NCI-H2227 (cell line): ENCODE measurements around the gene VEZT.
"Not testable (repeated sequence)": the region's sequence is repeated elsewhere in the genome, so short reads cannot be mapped to it uniquely, and the experiment has no call there.

ENCODE experiments used
- DNase-seq: peaks from one replicate; lab custom pipeline; 2025; ENCODE audit not compliant: unreplicated experiment; lab: John Stamatoyannopoulos, UW

Gene VEZT

DNA sequence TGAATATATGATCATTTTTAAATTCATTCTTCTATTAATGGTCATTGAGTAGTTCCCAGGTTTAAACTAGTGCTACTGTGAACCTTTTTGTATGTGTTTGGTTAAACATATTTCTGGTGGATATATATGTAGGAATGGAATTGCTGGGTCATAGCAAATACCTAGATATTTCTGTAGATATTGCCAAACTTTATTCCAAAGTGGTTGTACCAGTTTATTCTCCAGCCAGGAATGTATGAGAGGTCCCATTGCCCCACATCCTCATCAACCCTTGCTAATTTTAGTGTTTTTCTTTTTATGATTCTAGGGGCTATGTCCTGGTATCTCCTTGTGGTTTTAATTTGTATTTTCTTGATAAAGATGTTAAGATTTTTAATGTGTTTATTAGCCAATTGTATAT is 3.1 kb downstream of the VEZT start:
- no peak for DNase-seq

DNA sequence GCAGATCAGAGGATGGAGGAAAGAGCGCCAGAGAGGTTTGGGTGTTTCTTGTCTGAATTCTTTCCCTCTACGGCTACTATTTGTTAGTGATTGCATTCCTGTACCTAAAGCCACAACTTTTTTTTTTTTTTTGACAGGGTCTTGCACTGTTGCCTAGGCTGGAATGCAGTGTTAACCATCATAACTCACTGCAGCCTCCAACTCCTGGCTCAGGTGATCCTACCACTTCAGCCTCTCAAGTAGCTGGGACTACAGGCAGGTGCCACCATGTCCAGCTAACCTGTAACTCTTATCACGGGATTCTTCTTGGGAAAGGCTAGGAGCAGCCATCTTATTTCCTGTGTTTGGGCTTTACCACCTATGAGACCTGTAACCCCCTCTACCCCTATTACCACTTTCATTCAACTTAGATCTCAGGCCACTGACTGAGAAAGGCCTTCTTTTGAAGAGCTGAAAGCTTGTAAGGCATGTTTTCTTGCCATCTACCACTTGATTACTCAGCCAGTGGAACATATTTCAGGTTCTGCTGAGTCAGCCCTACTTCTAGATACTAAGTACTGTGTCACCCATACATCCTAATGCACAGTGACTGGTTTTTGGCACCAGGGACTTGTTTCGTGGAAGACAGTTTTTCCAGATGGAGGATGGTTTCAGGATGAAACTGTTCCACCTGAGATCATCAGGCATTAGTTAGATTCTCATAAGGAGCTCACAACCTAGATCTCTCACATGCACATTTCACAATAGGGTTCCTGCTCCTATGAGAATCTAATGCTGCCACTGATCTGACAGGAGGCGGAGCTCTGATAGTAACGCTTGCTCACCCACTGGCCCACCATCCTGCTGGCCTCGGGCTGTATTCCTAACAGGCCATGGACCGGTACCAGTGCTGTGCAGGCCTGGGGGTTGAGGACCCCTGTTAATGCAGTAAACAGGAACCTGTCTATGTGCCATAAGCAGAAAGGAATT is 6.9 kb downstream of the VEZT start:
- no peak for DNase-seq

DNA sequence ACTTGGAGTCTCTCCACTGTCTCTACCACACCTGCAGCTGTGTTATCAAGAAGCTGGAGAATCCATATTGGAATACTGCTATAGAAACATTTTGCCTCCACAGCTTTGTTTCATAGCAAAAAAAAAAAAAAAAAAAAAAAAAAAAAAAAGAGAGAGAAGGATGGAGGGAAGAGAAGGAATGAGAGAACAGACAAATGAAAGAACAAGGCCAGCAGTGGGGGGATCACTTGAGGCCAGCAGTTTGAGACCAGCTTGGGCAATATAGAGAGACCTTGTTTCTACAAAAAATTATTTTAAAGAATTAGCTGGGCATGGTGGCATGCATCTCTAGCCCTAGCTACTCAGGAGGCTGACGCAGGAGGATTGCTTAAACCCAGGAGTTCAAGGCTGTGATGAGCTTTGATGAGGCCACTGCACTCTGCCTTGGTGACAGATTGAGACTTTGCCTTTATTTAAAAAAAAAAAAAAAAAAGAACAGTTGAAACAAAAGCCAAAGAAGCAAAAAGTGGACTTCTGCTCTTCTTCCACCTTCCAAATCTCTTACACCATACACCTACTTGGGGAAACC is 8.1 kb downstream of the VEZT start:
- DNase-seq, result no peak

DNA sequence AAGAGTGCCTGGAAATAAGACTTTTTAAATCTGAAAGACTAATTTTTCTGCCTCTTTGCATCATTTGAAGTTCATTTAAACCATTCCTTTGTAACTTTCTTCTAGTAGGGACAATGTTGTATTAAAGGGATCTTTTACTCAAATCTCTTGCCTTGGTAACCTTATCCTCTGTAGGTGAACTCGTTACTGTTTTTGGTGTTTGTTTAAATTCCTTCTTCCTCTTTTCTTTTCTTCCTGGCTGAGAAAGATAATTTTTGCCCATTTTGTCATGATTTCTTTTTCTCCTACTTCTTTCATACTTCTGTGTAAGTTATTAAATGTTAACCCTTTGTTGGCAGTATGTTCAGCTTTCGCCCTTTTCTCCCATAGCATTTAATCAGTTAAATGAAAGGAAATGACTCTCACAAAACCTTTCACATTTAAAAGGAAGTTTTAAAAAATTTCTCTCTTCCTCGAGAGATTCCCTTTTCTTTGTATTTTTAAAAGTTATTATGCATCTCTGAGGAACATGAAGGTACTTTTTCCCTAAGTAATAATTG is 10.3 kb downstream of the VEZT start:
- no peak for DNase-seq

DNA sequence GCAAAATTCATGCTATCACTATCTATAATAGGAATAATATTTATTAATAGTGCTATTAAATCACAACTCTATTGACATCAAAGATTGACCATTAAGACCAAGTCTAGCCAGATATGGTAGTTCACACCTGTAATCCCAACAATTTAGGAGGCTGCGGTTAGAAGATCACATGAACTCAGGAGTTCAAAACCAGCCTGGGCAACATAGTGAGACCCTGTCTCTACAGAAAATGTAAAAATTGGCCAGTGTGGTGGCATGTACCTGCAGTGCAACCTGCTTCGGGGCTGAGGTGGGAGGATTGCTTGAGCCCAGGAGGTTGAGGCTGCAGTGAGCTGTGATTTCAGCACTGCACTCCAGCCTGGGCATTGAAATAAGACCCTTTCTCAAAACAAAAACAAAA is 11.0 kb downstream of the VEZT start:
- DNase-seq, result no peak

DNA sequence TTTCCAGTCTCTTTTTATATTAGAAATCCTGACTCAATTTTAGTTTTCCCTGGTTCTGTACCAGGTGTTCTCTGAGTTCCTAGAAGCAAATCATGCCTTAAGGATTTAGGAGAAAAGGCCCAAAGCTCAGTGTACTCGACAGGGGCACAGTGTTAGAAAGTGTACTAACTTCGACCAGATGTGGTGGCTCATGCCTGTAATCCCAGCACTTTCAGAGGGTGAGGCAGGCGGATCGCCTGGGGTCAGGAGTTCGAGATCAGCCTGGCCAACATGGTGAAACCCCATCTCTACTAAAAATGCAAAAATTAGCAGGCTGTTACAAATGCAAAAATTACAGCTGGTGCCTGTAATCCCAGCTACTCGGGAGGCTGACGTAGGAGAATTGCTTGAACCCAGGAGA is 12.0 kb downstream of the VEZT start:
- no peak for DNase-seq

DNA sequence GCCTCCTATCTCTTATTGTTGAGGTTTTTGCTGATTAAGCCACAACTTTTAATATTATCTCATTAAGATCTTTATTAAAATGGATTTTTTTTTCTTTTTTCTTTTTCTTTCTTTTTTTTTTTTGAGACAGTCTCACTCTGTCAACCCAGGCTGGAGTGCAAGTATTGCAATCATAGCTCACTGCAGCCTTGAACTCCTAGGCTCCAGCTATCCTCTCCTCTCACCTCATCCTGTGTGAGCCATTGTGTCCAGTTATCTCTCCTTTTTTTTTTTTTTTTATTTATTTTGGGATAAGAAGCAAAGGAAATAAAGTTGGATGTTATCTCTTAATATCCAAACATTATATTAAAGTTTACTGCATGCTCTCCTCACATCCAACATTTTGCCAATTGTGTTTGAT is 12.7 kb downstream of the VEZT start:
- DNase-seq, result no peak

DNA sequence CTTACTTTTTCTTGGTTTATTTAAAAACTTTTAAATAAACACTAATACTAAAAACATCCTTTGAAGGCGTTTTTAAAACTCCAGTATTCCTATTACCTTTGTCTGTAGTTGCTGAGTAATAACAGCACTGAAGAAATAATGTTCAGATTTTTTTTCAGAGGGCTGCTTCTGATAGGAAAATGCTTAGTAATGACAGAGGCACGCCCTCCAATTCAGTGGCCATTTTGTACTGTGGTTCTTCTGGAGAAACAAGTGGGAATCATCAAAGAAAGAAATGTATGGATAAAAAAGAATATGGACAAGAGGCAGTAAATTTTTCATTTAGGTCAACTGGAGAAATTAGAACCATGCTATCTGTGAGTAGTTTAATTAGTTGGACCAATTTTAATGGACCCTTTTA is 13.6 kb downstream of the VEZT start:
- DNase-seq, result peak; percentile 44

DNA sequence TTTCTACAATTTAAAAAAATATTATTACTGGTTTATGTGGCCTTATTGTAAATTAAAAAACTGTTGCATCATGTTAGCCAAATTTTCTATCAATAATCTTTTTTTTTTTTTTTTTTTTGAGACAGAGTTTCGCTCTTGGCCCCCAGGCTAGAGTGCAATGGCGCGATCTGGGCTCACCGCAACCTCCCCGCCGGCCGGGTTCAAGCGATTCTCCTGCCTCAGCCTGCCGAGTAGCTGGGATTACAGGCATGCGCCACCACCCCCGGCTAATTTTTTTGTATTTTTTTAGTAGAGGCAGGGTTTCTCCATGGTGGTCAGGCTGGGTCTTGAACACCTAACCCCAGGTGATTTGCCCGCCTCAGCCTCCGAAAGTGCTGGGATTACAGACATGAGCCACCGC is 16.6 kb downstream of the VEZT start:
- DNase-seq, result not testable (repeated sequence)

DNA sequence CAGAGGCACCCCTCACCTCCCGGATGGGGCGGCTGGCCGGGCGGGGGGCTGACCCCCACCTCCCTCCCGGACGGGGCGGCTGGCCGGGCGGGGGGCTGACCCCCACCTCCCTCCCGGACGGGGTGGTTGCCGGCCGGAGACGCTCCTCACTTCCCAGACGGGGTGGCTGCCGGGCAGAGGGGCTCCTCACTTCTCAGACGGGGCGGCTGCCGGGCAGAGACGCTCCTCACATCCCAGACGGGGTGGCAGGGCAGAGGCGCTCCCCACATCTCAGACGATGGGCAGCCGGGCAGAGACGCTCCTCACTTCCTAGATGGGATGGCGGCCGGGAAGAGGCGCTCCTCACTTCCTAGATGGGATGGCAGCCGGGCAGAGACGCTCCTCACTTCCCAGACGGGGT is 18.0 kb downstream of the VEZT start:
- DNase-seq, result not testable (repeated sequence)

DNA sequence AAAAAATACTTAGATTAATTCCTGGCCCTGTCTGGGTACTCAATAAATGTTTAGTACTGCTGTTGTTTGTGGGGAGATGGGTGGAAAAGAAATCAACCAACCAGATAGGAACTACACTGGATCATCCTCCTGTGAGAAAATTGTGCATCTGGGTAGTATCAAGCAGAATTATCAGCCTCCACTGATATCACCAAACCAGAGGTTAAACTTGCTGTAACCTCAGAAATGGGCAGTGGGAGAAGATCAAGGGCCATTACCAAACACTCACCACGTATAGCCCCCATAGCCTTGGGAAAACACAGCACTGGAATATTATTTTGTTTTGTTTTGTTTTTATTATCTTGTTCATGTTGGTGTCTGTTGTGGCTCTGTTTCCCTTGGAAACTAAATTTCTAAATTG is 19.7 kb downstream of the VEZT start:
- DNase-seq, result no peak

DNA sequence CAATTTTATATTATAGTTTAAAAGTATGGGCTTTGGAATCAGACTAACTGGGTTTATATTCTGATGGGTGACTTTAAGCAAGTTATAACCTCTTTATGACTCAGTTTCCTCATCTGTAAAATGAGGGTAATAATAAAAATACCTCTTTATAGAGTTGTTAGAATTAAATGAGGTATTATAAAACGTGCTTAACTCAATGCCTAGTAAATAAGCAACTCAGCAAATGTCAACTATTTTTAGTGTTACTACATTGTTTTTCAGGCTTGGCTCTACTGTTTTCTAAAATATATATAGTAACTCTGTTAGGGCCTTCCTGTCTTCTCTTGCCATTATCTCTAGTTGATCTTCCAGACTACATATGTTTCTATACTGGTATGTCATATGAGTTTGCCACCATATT is 20.5 kb downstream of the VEZT start:
- DNase-seq, result no peak

DNA sequence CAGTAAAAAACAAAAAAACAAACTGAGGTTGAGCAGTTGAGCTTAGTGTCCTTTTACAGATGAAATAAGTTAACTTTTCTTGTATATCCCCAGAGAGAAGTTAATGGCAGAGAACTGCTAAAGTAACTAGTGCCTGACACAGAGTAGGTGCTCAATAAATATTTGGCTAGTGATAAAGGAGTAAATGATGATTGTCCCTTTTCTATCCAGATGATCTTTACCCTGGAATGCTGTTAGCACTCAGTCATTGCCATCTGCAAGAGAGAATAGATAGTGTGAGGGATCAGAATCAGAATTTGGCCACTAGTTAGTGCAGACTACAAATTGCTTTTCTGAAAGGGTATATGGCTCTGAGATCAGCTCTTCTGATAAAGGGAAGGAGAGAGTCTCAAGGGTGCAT is 21.6 kb downstream of the VEZT start:
- no peak for DNase-seq

DNA sequence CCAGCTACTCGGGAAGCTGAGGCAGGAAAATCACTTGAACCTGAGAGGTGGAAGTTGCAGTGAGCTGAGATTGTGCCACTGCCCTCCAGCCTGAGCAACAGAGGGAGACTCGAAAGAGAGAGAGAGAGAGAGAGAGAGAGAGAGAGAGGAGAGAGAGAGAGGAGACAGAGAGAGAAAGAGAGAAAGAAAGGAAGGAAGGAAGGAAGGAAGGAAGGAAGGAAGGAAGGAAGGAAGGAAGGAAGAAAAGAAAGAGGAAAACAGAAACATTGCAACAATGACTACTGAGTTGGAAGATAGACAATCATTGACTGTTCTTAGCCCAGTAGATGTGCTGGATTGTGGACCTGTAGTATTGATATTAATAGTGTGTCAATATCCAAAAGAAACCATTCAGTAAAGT is 22.2 kb downstream of the VEZT start:
- not testable (repeated sequence) for DNase-seq

DNA sequence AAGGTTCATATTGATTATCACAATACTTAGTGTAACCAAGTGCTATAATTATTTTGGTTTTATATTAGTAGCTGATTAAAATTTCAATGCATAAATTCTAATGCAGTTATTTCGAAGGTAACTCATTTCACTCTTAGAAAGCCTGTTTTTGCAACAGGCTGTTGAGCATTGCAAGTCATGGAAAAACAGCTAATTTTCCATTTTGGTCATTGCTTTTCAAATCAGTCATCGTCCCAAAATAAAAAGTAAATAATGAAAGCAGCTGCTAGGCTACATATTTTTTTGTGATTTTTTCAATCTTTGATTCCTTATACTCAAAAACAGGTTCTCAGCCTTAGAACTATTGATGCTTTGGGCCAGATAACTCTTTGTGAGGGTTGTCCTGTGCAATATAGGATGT is 22.9 kb downstream of the VEZT start:
- no peak for DNase-seq

DNA sequence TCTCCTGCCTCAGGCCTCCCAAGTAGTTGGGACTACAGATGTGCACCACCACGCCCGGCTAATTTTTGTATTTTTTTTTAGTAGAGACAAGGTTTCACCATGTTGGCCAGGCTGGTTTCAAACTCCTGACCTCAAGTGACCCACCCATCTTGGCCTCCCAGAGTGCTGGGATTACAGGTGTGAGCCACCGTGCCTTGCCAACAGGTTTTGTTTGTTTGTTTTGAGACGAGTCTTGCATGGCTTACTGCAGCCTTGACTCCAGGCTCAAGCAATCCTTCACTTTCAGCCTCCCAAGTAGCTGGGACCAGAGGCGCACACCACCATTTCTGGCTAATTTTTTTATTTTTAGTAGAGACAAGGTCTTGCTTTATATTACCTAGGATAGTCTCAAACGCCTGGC is 23.5 kb downstream of the VEZT start:
- DNase-seq, result not testable (repeated sequence)

DNA sequence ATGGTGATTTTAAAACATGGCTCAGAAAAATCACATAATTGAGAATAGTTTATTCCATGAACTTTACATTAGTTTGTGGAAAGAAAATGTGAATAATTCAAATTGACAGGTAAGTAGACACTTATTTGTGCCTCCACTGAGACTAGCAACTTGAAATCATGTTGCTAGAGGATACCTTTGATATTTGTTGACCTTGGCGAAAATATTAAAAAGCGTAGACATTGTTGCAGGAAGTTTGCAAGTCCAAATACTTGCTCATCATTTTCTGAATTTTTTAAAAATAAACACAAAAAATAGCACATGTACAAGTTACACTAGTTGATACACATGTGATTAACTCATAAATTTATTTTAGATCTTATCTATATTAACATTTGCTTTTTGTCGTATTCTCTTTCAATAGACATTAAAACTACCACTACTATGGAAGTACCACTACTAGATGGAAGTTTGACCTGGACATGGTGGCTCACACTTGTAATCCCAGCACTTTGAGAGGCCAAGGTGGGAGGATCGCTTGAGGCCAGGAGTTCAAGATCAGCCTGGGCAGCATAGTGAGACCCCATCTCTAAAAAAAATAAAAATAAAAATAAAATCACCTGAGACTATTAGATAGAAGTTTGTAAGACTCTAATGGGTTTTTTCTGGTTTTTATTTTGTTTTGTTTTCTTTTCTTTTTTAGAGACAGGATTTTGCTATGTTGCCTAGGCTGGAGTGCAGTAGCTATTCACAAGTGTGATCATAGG is 24.3 kb downstream of the VEZT start:
- no peak for DNase-seq

DNA sequence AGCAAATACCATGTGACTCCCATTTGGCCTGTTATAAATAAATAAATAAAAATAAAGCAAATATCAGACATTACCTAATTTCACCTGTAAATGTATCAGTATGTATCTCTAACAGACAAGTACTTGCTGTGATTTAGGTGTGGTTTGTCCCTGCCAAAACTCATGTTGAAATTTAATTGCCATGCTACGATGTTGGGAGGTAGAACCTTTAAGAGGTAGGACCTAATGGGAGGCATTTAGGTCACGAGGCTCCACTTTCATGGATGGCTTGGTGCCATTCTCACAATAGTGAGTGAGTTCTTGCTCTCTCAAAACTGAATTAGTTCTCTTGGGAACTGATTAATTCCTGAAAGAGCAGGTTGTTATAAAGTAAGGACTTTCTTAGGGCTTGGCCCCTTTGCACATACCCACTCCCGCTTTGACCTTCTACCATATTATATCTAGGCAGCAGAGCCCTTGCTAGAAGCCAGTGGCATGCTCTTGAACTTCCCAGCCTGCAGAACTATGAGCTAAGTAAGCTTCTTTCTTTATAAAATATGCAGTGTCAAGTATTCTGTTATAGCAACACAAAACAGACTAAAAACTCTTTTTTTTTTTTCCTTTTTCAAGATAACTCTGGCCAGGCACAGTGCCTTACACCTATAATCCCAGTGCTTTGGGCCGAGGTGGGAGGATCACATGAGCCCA is 26.0 kb downstream of the VEZT start:
- DNase-seq, result no peak

DNA sequence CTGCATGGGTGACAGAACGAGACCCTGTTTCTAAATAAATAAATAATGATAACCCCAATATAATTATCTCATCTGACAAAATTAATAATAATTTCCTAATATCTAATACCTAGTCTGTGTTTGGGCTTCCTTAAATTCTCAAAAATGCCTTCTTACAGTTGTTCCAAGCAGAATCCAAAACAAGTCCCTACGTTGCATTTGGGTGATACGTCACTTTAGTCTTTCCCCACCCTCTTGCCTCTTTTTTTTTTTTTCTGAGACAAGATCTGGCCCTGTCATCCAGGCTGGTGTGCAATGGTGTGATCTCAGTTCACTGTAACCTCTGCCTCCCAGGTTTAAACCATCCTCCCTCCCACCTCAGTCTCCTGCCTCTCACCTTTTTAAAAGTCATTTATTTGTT is 26.7 kb downstream of the VEZT start:
- no peak for DNase-seq

DNA sequence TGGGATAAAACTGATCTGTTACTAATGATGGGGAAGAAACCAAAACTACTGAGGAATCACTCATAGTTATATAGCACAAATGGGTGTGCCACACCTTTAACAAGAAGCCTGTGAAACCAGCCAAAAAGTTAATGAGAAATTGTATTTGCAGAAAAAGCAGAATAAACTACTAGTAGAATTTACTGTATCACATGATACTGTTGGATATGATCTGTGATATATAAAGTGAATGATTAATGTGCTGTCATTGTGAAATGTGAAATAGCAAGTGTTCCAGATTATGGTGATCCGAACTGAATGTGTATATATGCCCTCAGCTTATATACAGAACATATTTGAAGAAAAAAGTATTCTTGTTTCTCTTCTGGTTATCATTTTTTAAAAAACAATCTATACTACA is 30.5 kb downstream of the VEZT start:
- no peak for DNase-seq
